ENCODE data around the gene OBP2A. TPM values are rescaled to one million over a fixed set of nuclear protein-coding genes. Genes with fewer than 3 reads are reported as not detected.

Gene OBP2A
- total RNA-seq, 2 experiments from 2014 or later = not detected

GRCh38 chr9:135514342-135515082 lies 31.4 kb upstream of the OBP2A start:
- ChIA-PET POLR2A (interaction anchor here (1.9 kb wide), 1 partner anchor 10 kb away, joined by 7 read pairs; no protein-coding TSS in a partner anchor), CTCF (interaction anchor here (0.9 kb wide), 1 partner anchor 9 kb away, joined by 3 read pairs; no protein-coding TSS in a partner anchor)
- ATAC-seq (no peak), DNase-seq (no peak)
- Mint-ChIP-seq H3K27ac (no peak overlapping the region), H3K4me1 (ENCODE audit: low read depth) (peaks cover 5% of the 10 kb centered on the region), H3K27me3 (peaks cover 12% of the 10 kb centered on the region), H3K4me3 (no peak overlapping the region), H3K36me3 (ENCODE audit: low read depth) (no peaks in the 10 kb centered on the region), H3K9me3 (peaks cover 1% of the 10 kb centered on the region)
- intact Hi-C loops (cut with micrococcal nuclease) = no loop called here
- no peak for TF ChIP-seq CTCF (IDR thresholded peaks at IDR 0.05)

GRCh38 chr9:135515083-135515951 lies 30.6 kb upstream of the OBP2A start:
- no peak overlapping the region for H3K4me3 Mint-ChIP-seq
- no peak for TF ChIP-seq CTCF (IDR thresholded peaks at IDR 0.05)
- intact Hi-C loops (cut with micrococcal nuclease) = no loop called here
- POLR2A ChIA-PET = interaction anchor here (1.9 kb wide), 1 partner anchor 11 kb away, joined by 7 read pairs; no protein-coding TSS in a partner anchor
- ATAC-seq (no peak), DNase-seq (no peak)
- H3K4me1 Mint-ChIP-seq (ENCODE audit: low read depth) = peaks cover 5% of the 10 kb centered on the region
- peaks cover 11% of the 10 kb centered on the region for H3K27me3 Mint-ChIP-seq
- CTCF ChIA-PET = interaction anchor here (0.9 kb wide), 1 partner anchor 10 kb away, joined by 3 read pairs; no protein-coding TSS in a partner anchor
- no peaks in the 10 kb centered on the region for H3K36me3 Mint-ChIP-seq (ENCODE audit: low read depth)
- no peak overlapping the region for H3K27ac Mint-ChIP-seq
- H3K9me3 Mint-ChIP-seq = no peaks in the 10 kb centered on the region

GRCh38 chr9:135516132-135516860 lies 29.6 kb upstream of the OBP2A start:
- intact Hi-C loops (cut with micrococcal nuclease) = no loop called here
- Mint-ChIP-seq H3K4me1 (ENCODE audit: low read depth) (peaks cover 3% of the 10 kb centered on the region), H3K27ac (no peak overlapping the region), H3K36me3 (ENCODE audit: low read depth) (no peaks in the 10 kb centered on the region), H3K9me3 (no peaks in the 10 kb centered on the region), H3K27me3 (peaks cover 12% of the 10 kb centered on the region), H3K4me3 (no peak overlapping the region)
- ATAC-seq (peak; percentile 67), DNase-seq (peak; percentile 35)
- CTCF ChIA-PET = interaction anchor here (1.4 kb wide), 1 partner anchor 17 kb away, joined by 3 read pairs; a partner anchor contains a TSS
- POLR2A ChIA-PET = no interaction called here
- no peak for TF ChIP-seq CTCF (IDR thresholded peaks at IDR 0.05)

GRCh38 chr9:135517407-135517822 lies 28.5 kb upstream of the OBP2A start:
- TF ChIP-seq CTCF (IDR thresholded peaks at IDR 0.05) = no peak
- H3K4me1 Mint-ChIP-seq (ENCODE audit: low read depth) = no peaks in the 10 kb centered on the region
- H3K9me3 Mint-ChIP-seq = no peaks in the 10 kb centered on the region
- DNase-seq (no peak), ATAC-seq (no peak)
- H3K27me3 Mint-ChIP-seq = peaks cover 12% of the 10 kb centered on the region
- intact Hi-C loops (cut with micrococcal nuclease) = no loop called here
- H3K4me3 Mint-ChIP-seq = no peak overlapping the region
- ChIA-PET CTCF (interaction anchor here (1.0 to 1.4 kb wide), 2 partner anchors 12 to 18 kb away, joined by 3 to 6 read pairs; a partner anchor contains a TSS), POLR2A (interaction anchor here (1.0 kb wide), 1 partner anchor 12 kb away, joined by 4 read pairs; no protein-coding TSS in a partner anchor)
- no peak overlapping the region for H3K27ac Mint-ChIP-seq
- no peaks in the 10 kb centered on the region for H3K36me3 Mint-ChIP-seq (ENCODE audit: low read depth)

Data from activated CD8-positive, alpha-beta T cell treated with anti-CD3 and anti-CD28 coated beads for 36 hours (primary cell).